ENCODE results near the gene PCK1.

GRCh38 chr20:57593134-57593886 is 32.4 kb downstream of the PCK1 start:
- no peak for TF ChIP-seq CTCF (IDR thresholded peaks at IDR 0.05)
- no peak for TF ChIP-seq SIN3A (IDR thresholded peaks at IDR 0.05; ENCODE audit: borderline replicate concordance, insufficient read depth, low read depth, low read length)
- TF ChIP-seq POLR2AphosphoS5 (IDR thresholded peaks at IDR 0.05; ENCODE audit: low read depth, low read length) = no peak

All from Panc1 (cell line).